GM19452 (cell line): Measurements from ENCODE around the gene COMMD6.

Experiments
- ATAC-seq: cut with Tn5 transposase; IDR thresholded peaks from one replicate; pipeline ENCODE4 v1.9.1; 2021; ENCODE audit not compliant: unreplicated experiment

Gene COMMD6

GRCh38 chr13:75530549-75530961, 7.1 kb downstream of the COMMD6 start:
- ATAC-seq: no peak

GRCh38 chr13:75521956-75522355, 15.7 kb downstream of the COMMD6 start:
- no peak for ATAC-seq

DNA sequence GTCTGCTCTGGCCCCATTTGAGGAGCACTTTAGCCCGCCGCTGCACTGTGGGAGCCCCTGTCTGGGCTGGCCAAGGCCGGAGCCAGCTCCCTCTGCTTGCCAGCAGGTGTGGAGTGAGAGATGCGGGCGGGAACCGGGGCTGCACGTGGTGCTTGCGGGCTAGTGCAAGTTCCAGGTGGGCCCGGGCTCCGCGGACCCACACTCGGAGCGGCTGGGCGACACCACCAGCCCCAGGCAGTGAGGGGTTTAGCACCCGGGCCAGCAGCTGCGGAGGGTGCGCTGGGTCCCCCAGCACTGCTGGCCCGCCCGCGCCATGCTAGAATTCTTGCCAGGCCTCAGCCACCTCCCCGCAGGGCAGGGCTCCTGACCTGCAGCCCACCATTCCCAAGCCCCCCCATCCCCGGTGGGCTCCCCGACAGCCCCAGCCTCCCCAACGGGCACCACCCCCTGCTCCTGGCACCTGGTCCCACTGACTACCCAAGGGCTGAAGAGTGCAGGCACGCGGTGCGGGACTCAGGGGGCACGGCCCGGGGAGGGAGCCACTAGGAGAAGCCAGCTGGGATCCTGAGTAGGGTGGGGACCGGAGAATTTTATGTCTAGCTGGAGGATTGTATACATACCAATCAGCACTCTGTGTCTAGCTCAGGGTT, 19.1 kb downstream of the COMMD6 start:
- ATAC-seq: no peak

GRCh38 chr13:75514080-75514995, 23.3 kb downstream of the COMMD6 start:
- ATAC-seq: no peak

- ATAC-seq: no peak
These were observed 24.4 kb downstream of the COMMD6 start for GRCh38 chr13:75513271-75513670.

- ATAC-seq: peak; percentile 91
These were observed 25.4 kb downstream of the COMMD6 start for GRCh38 chr13:75512253-75512652.

DNA sequence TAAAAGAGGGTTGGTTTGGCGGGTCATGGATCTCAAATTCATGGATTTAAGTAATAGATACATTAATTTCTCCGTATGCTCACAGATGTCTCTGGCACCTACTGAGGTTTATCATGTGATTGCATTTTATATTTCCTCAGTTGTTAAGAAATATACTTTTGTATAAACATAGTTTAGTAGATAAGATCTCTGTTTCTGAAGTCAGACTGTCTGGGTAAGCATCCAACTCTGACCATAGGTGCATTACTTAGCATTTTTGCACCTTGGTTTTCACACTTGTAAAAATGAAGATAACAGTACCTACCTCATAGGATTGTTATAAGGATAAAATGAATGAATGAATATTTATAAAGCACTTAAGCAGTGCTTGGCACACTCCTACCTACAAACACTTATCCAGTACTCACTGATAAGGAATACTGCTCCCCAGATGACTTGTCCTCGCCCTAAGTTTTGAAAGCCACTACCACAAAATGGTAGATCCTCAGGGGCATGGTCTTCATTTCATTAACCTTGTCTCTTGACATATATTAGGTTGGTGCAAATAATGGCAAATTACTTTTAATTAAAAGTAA, 26.5 kb downstream of the COMMD6 start:
- no peak for ATAC-seq

GRCh38 chr13:75508002-75508548, 29.6 kb downstream of the COMMD6 start:
- ATAC-seq: no peak

GRCh38 chr13:75507027-75508001, 30.3 kb downstream of the COMMD6 start:
- no peak for ATAC-seq

GRCh38 chr13:75506018-75506417, 31.6 kb downstream of the COMMD6 start:
- no peak for ATAC-seq

GRCh38 chr13:75505327-75505726, 32.3 kb downstream of the COMMD6 start:
- ATAC-seq: no peak

- ATAC-seq: no peak
These were observed 41.7 kb downstream of the COMMD6 start for GRCh38 chr13:75495938-75496337.

DNA sequence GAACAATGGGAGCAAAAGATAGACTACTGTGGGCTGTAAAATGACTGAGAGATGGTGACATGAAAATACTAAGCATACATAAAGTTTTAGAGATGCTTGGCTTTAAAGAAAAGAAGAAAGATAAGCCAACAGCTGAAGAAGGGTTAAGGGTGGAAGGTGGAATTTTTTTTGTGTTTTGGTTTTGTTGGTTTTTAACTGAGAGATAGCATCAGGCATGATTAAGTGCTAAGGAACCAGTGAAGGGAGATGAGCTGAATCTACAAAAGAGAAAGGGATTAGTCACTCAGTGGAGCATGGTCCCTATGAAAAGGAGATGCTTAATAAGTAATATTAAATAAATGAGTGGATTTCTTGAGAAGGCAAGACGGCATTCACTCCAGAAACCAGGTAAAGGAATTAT, 43.1 kb downstream of the COMMD6 start:
- ATAC-seq: no peak

DNA sequence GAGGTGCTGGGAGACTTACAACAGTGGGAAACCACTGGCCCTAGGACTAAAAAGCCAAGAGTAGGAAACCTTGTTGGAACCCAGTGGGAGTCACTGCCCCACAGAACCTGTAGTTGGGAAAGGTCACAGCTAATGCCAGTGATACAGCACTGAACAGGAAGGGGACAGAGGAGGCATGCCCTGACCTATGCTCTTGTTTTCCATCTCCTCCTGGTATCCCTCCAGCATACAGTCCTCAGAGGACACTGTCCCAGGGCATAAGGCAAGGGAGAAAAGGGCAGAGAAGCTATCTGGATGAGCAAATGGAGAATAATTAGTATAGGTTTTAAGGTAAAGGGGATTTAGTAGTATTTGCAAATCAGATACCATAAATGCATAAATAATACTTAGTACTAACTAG, 44.5 kb downstream of the COMMD6 start:
- no peak for ATAC-seq

DNA sequence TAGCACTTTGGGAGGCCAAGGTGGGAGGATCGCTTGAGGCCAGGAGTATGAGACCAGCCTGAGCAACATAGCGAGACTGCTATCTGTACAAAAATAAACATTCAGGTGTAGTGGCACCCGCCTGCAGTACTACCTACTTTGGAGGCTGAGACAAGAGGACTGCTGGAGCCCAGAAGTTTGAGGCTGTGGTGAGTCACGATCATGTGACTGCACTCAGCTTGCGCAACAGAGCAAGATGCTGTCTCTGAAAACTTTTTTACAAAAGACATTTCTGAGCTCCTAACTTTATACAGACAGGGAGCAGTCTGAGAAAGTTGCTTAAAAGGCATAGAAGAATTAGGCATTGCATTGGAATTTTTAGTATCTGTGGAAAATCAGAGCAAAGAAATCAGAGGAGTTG, 45.3 kb downstream of the COMMD6 start:
- no peak for ATAC-seq

- no peak for ATAC-seq
These were observed 46.3 kb downstream of the COMMD6 start for GRCh38 chr13:75491376-75491775.

- ATAC-seq: peak; percentile 92
These were observed 48.0 kb downstream of the COMMD6 start for GRCh38 chr13:75489502-75490263.

DNA sequence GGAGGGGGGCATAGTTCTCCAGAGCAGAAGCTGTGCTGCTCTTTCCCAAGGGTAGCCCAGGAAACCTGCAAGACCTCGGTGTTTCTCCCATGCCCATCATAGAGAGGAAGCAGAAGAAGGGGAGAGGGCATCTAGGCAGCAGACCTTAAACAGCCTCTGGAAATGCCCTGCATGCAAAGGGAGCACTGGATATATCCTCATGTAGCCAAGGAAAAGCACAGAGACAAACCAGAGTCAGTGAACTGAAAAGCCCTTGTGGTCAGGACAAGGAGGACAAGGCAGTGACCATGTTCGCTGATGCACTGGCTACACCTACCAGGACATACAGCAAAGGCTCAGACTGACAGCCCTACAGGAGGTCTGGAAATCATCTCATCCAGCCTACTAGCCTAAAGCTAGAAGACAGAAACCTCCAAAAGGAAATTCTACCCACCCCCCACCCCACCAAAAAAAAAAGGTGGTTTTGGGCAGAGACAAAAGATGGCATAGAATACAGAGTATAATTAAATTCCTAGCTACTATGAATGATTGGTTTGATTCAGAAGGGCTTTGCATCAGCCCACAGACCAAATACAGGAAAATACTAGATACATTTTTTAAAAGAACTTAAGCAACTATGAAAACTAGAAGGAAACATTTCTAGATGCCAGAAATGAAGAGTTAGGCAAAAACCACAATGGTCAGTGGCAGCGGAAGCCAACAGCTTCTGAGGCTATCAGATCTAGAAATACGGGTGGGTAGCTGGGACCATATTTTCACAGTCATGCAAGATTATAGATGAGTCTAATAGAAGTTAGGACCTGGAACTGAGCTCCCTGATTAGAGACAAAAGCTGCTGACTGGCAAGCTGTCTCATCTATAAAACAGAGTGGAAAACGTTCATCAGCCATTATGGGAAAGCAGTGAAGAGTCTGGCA, 51.2 kb downstream of the COMMD6 start:
- ATAC-seq: no peak
